GM21367 (cell line): Measurements from ENCODE around the gene PGM5.
"Not testable (repeated sequence)": the region's sequence is repeated elsewhere in the genome, so short reads cannot be mapped to it uniquely, and the experiment has no call there.

ENCODE experiments used
- ATAC-seq: cut with Tn5 transposase; IDR thresholded peaks from one replicate; pipeline ENCODE4 v1.9.1; 2021; ENCODE audit not compliant: unreplicated experiment

The PGM5 gene

GRCh38 chr9:68356380-68357118, at the start of gene PGM5:
Gene PGM5 (plus strand): TSS chr9:68356611. CDS start chr9:68357128, 517 bp downstream.
- ATAC-seq, result not testable (repeated sequence)

DNA sequence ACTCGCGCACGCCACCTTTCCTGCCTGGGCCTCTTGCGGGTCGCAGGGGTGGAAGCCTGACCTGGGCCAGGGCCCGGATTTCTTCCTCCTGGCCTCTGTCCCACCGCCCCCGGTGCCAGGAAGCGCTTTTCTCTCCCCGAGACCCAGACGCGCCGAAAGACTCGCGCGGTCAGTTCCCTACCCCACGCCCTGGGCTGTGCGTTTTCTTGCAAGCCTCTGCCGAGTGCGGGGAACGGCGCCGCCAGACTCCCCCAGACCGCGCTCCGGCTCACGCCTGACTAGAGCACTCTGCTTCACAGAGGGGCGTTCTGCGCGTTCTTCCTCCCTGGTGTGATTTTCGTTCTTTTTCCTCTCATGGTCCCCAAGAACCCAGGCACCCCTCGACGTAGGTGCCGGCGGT, 49.3 kb upstream of the PGM5 start:
- ATAC-seq, result not testable (repeated sequence)

- not testable (repeated sequence) for ATAC-seq
Observed at GRCh38 chr9:68307654-68308053, 48.8 kb upstream of the PGM5 start.

DNA sequence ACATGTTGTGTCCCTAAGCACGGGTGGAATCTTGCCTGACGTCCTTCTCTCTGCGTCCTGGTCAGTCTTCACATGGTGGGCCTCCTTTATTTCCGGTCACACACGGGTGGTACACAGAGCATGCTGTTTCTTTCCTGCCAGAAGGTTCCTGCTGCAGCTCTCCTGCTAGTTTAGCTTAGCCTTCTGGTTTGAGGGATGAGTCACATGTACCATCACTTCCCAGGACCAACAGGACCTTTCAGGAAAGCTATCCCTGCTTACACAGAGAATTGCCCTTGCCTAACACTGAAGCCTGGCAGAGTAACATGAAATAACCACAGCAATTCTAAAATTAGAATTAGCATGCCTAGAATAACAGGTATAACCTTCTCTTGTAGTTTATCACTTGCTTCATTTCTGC, 45.2 kb upstream of the PGM5 start:
- not testable (repeated sequence) for ATAC-seq

GRCh38 chr9:68318209-68318608, 38.2 kb upstream of the PGM5 start:
- not testable (repeated sequence) for ATAC-seq

DNA sequence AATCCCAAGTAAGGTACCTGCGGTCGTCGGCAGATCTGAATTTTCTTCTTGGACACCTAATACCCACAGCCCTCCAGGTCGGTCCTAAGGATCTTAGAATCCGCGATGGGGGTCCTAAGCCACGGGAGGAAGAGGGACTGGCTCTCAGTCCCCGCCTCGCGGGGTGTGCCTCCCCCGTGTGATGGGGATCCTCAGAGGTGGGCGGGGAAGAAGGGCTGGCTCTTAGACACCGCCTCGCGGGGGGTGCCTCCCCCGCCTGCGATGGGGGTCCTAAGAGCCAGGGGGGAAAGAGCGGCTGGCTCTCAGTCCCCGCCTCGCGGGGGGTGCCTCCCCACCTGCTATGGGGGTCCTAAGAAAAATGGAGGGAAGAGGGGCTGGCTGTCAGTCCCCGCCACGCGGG, 32.7 kb upstream of the PGM5 start:
- ATAC-seq, result not testable (repeated sequence)

DNA sequence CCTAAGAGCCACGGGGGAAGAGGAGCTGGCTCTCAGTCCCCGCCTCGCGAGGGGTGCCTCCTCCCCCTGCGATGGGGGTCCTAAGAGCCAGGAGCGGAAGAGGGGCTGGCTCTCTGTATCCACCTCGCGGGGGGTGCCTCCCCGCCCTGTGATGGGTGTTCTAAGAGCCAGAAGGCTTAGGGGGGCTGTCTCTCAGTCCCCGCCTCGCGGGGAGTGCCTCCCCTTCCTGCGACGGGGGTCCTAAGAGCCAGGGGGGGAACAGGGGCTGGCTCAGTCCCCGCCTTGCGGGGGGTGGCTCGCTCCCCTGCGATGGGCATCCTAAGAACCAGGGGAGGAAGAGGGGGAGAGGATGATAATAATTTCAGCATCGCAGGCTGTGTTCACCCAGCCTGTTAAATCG, 31.9 kb upstream of the PGM5 start:
- ATAC-seq, result not testable (repeated sequence)

DNA sequence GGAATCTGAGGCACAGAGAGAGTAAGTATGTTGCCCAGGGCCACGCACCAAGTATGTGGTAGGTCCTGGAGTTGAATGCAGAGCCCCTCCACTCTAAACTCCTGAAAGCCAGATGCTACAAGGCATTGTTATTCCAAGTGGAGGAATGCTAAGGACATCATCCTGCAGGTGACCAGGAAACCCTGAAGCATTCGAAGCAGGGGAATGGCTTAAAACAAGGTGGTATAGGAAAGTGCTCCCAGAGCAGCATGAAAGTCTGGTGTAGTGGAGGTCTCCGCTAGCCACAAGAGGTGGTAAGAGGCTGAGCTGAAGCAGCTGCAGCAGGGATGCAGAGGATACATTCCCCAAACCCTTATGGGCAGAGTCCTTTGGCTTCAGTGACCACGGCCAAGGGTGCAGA, 27.3 kb upstream of the PGM5 start:
- ATAC-seq, result not testable (repeated sequence)

DNA sequence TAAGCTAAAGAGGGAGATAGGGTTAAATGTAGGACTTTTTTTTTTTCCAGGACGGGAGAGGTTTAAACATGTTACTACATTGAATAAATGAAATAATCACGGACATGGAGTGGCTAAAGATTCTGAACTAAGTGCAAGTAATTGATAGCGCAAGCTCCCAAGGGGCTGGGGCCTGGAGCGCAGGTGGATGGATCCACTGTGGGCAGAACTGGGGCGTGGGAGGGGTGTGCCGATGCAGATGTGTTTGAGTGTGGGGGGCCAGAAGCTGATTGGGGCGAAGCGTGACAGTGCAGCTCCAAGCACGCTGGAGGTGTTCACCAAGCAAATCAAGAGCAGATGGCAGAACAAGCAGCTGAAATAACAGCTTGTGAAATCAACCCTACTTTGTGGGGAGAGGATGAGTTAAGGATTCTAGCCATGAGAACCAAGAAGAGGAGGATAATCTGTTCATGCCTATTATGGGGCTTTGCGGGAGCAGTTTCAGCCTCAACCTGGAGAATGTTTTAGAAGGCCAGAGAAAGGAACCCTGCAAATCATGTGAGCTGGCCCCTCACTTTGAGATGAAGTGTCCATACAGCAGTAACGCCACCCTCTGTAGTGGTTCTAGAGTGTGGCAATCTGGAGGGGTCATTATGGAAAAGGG, 25.8 kb upstream of the PGM5 start:
- not testable (repeated sequence) for ATAC-seq

DNA sequence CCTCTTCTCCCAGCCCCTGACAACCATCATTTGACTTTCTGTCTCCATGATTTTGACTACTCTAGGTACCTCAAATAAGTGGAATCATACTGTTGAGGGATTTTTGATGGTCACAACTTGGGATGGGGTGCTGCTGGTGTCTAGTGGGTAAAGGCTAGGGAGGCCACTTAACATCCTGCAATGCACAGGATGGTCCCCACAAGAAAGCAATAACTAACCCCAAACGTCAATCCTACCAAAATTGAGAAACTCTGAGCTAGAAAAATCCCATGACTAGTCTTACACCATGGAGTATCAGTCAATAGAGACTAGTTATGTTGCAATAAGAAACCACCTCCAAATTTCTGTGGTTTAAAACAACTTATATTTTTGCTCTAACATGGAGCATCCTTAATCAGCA, 24.3 kb upstream of the PGM5 start:
- not testable (repeated sequence) for ATAC-seq

DNA sequence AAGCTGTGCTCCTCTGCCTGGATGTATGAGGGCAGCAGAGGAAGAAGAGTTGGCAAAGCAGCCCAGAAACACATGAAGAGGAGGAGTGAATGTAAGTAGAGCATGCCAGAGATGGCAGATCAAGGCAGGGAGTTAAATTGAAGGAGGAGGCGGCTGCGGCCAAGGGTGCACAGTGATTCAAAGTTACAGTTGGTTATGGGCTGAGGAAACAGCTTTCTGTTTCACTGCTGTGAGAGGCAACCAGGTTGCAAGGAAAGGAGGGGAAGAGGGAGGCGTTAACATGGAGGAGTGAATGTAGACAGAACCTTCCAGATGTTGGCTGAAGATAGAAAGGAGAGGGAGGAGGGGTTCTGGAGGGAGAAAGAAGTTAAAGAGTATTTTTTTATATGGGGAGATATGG, 20.5 kb upstream of the PGM5 start:
- ATAC-seq, result not testable (repeated sequence)

DNA sequence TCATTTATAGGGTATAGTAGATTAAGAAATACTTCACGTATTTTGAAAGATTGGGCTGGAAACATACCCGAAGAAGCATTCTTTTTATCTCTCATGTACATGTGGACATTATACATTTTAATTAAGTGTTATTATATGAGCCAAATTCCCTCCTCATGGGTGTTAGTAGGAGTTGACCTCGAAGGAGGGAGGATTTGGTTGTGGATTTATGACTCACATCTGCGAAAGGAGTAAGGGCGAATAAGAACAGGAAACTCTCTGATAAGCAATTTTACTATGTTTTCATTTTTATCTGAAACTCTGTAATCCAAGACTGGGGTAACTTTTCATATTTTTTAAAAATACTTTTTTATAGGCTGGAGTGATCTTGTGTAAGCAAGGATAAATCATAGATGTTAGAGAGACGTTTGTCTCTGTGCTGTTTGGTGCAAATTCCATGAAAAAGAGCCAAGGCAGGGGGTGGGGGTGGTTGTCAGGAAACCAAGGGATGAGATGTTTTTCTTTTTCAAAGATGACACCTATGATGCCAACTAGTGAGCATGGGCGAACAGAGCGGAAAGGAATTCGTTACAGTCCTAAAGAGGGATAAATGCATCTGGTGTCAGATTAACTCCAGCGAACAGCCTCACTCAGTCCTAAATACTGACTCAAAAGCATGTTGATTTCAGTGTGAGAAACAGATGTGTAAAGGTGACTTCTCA, 19.6 kb upstream of the PGM5 start:
- not testable (repeated sequence) for ATAC-seq

- ATAC-seq, result not testable (repeated sequence)
Observed at GRCh38 chr9:68338000-68338399, 18.4 kb upstream of the PGM5 start.

DNA sequence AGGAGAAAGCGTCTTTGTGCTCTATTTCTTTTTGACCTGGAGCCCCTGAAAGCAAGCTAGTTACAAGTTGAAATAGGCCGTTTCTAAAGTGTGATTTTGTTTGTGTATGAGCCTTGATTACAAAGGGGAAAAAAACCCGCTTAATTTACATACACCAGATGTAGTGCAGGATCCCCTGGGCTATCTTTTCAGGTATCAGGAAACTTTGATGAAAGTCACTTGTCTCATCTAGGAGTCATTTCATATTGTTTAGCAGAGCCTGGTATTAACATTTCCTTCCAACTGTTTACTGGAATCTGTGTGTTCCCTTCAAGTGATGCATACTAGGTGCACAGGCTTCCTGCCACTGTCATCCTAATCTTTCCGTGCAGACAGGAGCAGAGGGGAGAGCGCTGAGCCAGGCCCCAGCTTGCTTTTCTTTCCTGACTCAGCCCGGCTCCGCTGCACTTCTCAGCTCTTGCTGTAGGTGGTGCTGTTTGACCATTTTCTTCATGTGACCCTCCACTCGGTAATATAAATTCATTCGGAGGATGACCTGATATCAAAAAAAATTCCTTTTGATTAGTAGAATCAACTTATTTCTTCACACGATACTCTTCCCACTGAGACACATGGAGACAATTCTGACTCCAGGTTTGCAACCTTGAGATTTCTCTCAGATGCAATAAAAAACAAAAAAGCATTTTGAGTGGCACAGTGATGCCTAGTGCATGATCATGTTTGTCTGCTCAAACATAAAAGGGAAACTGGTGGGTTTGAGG, 14.0 kb upstream of the PGM5 start:
- not testable (repeated sequence) for ATAC-seq

GRCh38 chr9:68343242-68343641, 13.2 kb upstream of the PGM5 start:
- not testable (repeated sequence) for ATAC-seq

GRCh38 chr9:68343992-68344391, 12.4 kb upstream of the PGM5 start:
- ATAC-seq, result not testable (repeated sequence)

GRCh38 chr9:68351689-68352088, 4.7 kb upstream of the PGM5 start:
- ATAC-seq, result not testable (repeated sequence)

DNA sequence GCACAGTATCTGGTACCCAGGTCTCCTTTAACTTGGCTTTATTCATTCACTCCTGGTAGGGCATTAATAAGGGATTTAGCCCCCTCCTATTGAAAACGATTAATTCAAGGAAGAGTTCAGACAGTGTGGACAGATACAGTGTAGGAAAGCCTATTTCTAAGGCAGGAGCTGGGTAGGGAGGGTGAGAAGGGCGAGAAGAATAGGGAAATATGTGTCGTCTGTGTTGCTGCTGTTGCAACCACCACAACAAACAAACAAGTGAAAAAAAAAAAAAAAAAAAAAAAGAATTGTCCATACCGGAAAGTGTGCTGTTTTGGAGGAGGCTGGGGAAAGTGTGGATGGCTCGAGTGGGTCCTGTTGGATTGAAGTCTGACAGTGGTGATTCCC, 425 bp upstream of the PGM5 start:
- ATAC-seq, result not testable (repeated sequence)

DNA sequence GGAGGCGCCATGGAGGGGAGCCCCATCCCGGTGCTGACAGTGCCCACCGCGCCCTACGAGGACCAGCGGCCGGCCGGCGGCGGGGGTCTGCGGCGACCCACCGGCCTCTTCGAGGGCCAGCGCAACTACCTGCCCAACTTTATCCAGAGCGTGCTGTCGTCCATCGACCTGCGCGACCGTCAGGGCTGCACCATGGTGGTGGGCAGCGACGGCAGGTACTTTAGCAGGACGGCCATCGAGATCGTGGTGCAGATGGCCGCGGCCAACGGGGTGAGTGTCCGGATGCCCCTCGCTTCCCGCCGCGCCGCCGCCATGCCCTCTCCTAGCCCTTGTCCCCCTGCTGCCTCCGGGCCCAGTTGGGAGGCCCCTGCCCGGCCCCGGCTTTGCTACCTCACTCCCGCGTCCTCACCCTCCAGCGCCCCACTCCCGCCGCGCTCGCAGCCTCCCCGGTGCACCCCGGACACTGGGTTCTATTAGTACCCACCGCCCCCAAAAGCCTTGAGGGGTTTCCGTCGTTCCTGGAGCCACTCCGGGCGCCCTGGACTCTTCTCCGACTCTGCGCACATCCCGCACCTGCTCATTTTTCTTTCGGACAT, 806 bp downstream of the PGM5 start:
- ATAC-seq, result not testable (repeated sequence)

DNA sequence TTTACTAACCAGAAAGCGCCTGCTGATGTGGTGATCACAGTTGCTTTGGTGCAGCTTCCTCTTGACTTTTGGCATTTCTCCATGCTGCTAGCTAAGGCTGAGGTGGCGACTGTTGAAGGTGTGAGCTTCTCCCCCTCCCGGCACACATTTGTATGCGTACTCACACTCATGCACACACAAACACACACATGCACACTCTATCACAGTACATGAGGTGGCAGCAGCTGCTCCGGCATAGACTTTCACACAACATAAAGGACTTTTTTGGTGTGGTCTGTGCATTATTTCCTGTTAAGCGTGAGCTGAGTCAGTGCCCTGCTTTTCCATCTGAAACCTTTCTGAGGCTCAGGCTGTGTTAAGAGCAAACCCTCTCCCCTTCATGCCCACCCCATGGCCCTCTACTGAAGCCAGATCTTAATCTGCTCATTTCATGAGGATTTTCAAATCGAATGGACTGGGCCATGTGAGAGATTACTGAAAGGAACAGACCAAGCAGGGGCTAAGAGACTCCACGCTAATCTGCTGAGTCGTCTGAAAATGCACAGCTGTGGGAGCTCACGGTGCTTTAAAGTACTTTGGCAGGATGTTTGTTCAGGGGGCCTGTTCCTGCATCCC, 10.6 kb downstream of the PGM5 start:
- ATAC-seq, result not testable (repeated sequence)
